T-cell (primary cell): ENCODE measurements around the gene PTPRM. TPM values are rescaled to one million over a fixed set of nuclear protein-coding genes. Genes with fewer than 3 reads are reported as not detected.

Experiments used
- ATAC-seq, 4 experiments: fragments of 200-7000 bp in 3 of 4; fragments of 150-1000 bp in 1 of 4; cut with Tn5 transposase; replicated peaks in 1 of 4; 1 replicate in 3 of 4; 2 replicates in 1 of 4; pipeline ENCODE4 v1.10.0; 2021; ENCODE audit warnings: moderate library complexity in 3 of 4, mild to moderate bottlenecking in 2 of 4, moderate number of reproducible peaks in 1 of 4
- CTCF ChIA-PET, 2 donors: fragments of 300-600 bp; sonication (Branson Sonifier 250); formaldehyde crosslinking; loops; one replicate each; lab custom pipeline; 2022; ENCODE audit warnings: antibody characterized with exemption in 2 of 2; lab: Charles Lee
- POLR2A ChIA-PET, 2 donors: fragments of 300-600 bp; sonication (Branson Sonifier 250); formaldehyde crosslinking; loops; one replicate each; lab custom pipeline; 2022; ENCODE audit warnings: antibody characterized with exemption in 2 of 2; lab: Charles Lee
- DNase-seq, 35 experiments: peaks; one replicate each; pipeline versions ENCODE4 v3.0.0 to v3.0.0-alpha.2; 2013 to 2023
- H3K27ac ChIP-seq: one replicate; pipeline ENCODE4 v1.5.1; 2013; ENCODE audit warnings: low read length
- H3K27me3 ChIP-seq, 2 experiments: replicated peaks in 1 of 2; 1 replicate in 1 of 2; 2 replicates in 1 of 2; pipeline versions ENCODE4 v1.6.1 to v1.7.0; 2013; ENCODE audit warnings: low read length in 1 of 2, mixed read lengths in 1 of 2; ENCODE audit not compliant: control insufficient read depth in 2 of 2, insufficient read depth in 2 of 2; ENCODE audit errors: extremely low read depth in 1 of 2
- H3K36me3 ChIP-seq, 2 donors: 1 replicate in 1 of 2; 2 replicates in 1 of 2; pipeline versions ENCODE4 v1.6.1 to v1.7.0; 2013; ENCODE audit warnings: low read length in 1 of 2; ENCODE audit not compliant: control insufficient read depth in 2 of 2, insufficient read depth in 1 of 2; ENCODE audit errors: extremely low read depth in 1 of 2
- H3K4me1 ChIP-seq, 2 experiments: 1 replicate in 1 of 2; 2 replicates in 1 of 2; pipeline versions ENCODE4 v1.6.1 to v1.7.0; 2013; ENCODE audit warnings: low read length in 2 of 2, mixed read lengths in 1 of 2; ENCODE audit not compliant: insufficient read depth in 2 of 2, control insufficient read depth in 1 of 2; ENCODE audit errors: extremely low read depth in 1 of 2
- H3K4me3 ChIP-seq, 2 donors: 1 replicate in 1 of 2; 2 replicates in 1 of 2; pipeline versions ENCODE4 v1.5.1 to v1.7.0; 2013; ENCODE audit warnings: mild to moderate bottlenecking in 2 of 2, low read length in 1 of 2, moderate library complexity in 1 of 2; ENCODE audit not compliant: control insufficient read depth in 1 of 2; ENCODE audit errors: extremely low read depth in 1 of 2
- H3K9me3 ChIP-seq: 2 replicates; pipeline ENCODE4 v1.7.0; 2013
- H3K27ac Mint-ChIP-seq, 2 donors: one replicate each; pipeline ENCODE4 v1.8.0; 2020 to 2021; ENCODE audit warnings: mild to moderate bottlenecking in 2 of 2, mixed read lengths in 2 of 2
- H3K27me3 Mint-ChIP-seq, 2 donors: one replicate each; pipeline ENCODE4 v1.8.0; 2021 to 2022; ENCODE audit warnings: mixed read lengths in 2 of 2
- H3K36me3 Mint-ChIP-seq: one replicate; pipeline ENCODE4 v1.8.0; 2021; ENCODE audit warnings: mixed read lengths
- H3K4me1 Mint-ChIP-seq, 3 donors: one replicate each; pipeline ENCODE4 v1.8.0; 2020 to 2022; ENCODE audit warnings: mixed read lengths in 3 of 3, mild to moderate bottlenecking in 1 of 3
- H3K4me3 Mint-ChIP-seq, 3 donors: one replicate each; pipeline ENCODE4 v1.8.0; 2020 to 2022; ENCODE audit warnings: mild to moderate bottlenecking in 3 of 3, mixed read lengths in 3 of 3, moderate library complexity in 3 of 3
- H3K9me3 Mint-ChIP-seq, 3 donors: one replicate each; pipeline ENCODE4 v1.8.0; 2020 to 2022; ENCODE audit warnings: mixed read lengths in 3 of 3
- WGBS: methylation state at CpG from one replicate; pipeline ENCODE4 v1.1.5; 2013; ENCODE audit warnings: missing lambda C conversion rate; ENCODE audit not compliant: insufficient coverage; 5-methylcytosine and 5-hydroxymethylcytosine counted together
- total RNA-seq, 35 experiments: library from RNA in 6 of 35; stranded (reverse) in 6 of 35; fragments of 120-200 nt in 1 of 35; gene quantifications; one replicate each; pipeline versions ENCODE4 v1.2.1 to v1.2.4 and lab custom pipeline; 2013 to 2026

The PTPRM gene
- total RNA-seq, 5 donors from 2014 or later (not counting 1 experiment from before 2014, with no cell fraction given) = 4.1 to 47.4 (median 7.1) TPM

GRCh38 chr18:7593218-7593819, 26.2 kb downstream of the PTPRM start:
- POLR2A ChIA-PET = interaction anchor here in 1 of 2 donors (0.6 kb wide), 1 partner anchor 9 kb away, joined by 6 read pairs; no protein-coding TSS in a partner anchor
- Histone ChIP-seq H3K4me1 (no peaks in the 10 kb centered on the region), H3K27ac (no peak overlapping the region), H3K4me3 (no peak overlapping the region), H3K36me3 (no peaks in the 10 kb centered on the region), H3K27me3 (no peaks in the 10 kb centered on the region), H3K9me3 (no peaks in the 10 kb centered on the region)
- H3K9me3 Mint-ChIP-seq = no peaks in the 10 kb centered on the region
- H3K36me3 Mint-ChIP-seq = no peaks in the 10 kb centered on the region
- no peak overlapping the region for H3K4me3 Mint-ChIP-seq
- WGBS = 93% methylated on average over 2 of the region's 5 CpGs
- peaks cover 0 to 3% of the 10 kb centered on the region in 2 donors for H3K27me3 Mint-ChIP-seq
- DNase-seq = no peak
- ATAC-seq = no peak
- no peak overlapping the region for H3K27ac Mint-ChIP-seq
- CTCF ChIA-PET = no interaction called here
- H3K4me1 Mint-ChIP-seq = no peaks in the 10 kb centered on the region

GRCh38 chr18:7596147-7596546, 29.0 kb downstream of the PTPRM start:
- H3K36me3 ChIP-seq = no peaks in the 10 kb centered on the region
- CTCF ChIA-PET = interaction anchor here in 1 of 2 donors (0.6 kb wide), 1 partner anchor 163 kb away, joined by 3 read pairs; no protein-coding TSS in a partner anchor
- Mint-ChIP-seq H3K4me3 (no peak overlapping the region), H3K9me3 (no peaks in the 10 kb centered on the region), H3K36me3 (no peaks in the 10 kb centered on the region), H3K27ac (no peak overlapping the region), H3K27me3 (no peaks in the 10 kb centered on the region), H3K4me1 (no peaks in the 10 kb centered on the region)
- 75% methylated on average over 2 of the region's 4 CpGs for WGBS
- peaks cover 0 to 3% of the 10 kb centered on the region in 2 experiments for H3K4me1 ChIP-seq
- no peaks in the 10 kb centered on the region for H3K27me3 ChIP-seq
- POLR2A ChIA-PET = no interaction called here
- H3K9me3 ChIP-seq = no peaks in the 10 kb centered on the region
- H3K27ac ChIP-seq = no peak overlapping the region
- no peak overlapping the region for H3K4me3 ChIP-seq
- no peak for ATAC-seq
- DNase-seq = no peak

- H3K36me3 Mint-ChIP-seq = no peaks in the 10 kb centered on the region
- H3K4me1 Mint-ChIP-seq = no peaks in the 10 kb centered on the region
- ChIA-PET POLR2A (no interaction called here), CTCF (interaction anchor here in 1 of 2 donors (0.8 kb wide), 1 partner anchor 62 kb away, joined by 3 read pairs; no protein-coding TSS in a partner anchor)
- H3K27ac Mint-ChIP-seq = no peak overlapping the region
- H3K4me3 Mint-ChIP-seq = no peak overlapping the region
- Histone ChIP-seq H3K4me1 (peaks cover 0 to 3% of the 10 kb centered on the region in 2 experiments), H3K4me3 (no peak overlapping the region), H3K27ac (no peak overlapping the region), H3K27me3 (no peaks in the 10 kb centered on the region), H3K36me3 (no peaks in the 10 kb centered on the region), H3K9me3 (no peaks in the 10 kb centered on the region)
- DNase-seq (no peak), ATAC-seq (no peak)
- no CpG with 5 or more reads among the region's 3 CpGs for WGBS
- H3K27me3 Mint-ChIP-seq = no peaks in the 10 kb centered on the region
- no peaks in the 10 kb centered on the region for H3K9me3 Mint-ChIP-seq
Measured at GRCh38 chr18:7597500-7597899, 30.4 kb downstream of the PTPRM start.

- H3K4me1 ChIP-seq = peaks cover 0 to 3% of the 10 kb centered on the region in 2 experiments
- no peak overlapping the region for H3K27ac ChIP-seq
- Mint-ChIP-seq H3K4me1 (no peaks in the 10 kb centered on the region), H3K27me3 (no peaks in the 10 kb centered on the region), H3K27ac (no peak overlapping the region), H3K36me3 (no peaks in the 10 kb centered on the region), H3K4me3 (no peak overlapping the region), H3K9me3 (no peaks in the 10 kb centered on the region)
- CTCF ChIA-PET = interaction anchor here in 1 of 2 donors (0.6 to 0.8 kb wide), 2 partner anchors 23 to 63 kb away, joined by 3 read pairs; no protein-coding TSS in a partner anchor
- H3K4me3 ChIP-seq = no peak overlapping the region
- WGBS = no CpG with 5 or more reads among the region's 7 CpGs
- H3K9me3 ChIP-seq = no peaks in the 10 kb centered on the region
- no peaks in the 10 kb centered on the region for H3K36me3 ChIP-seq
- POLR2A ChIA-PET = no interaction called here
- DNase-seq = no peak
- no peak for ATAC-seq
- H3K27me3 ChIP-seq = no peaks in the 10 kb centered on the region
Measured at GRCh38 chr18:7598167-7599047, 31.3 kb downstream of the PTPRM start.

- peaks cover 0 to 3% of the 10 kb centered on the region in 2 experiments for H3K4me1 ChIP-seq
- H3K36me3 ChIP-seq = no peaks in the 10 kb centered on the region
- Mint-ChIP-seq H3K4me1 (no peaks in the 10 kb centered on the region), H3K27ac (no peak overlapping the region), H3K36me3 (no peaks in the 10 kb centered on the region), H3K4me3 (no peak overlapping the region), H3K9me3 (no peaks in the 10 kb centered on the region), H3K27me3 (no peaks in the 10 kb centered on the region)
- ChIA-PET CTCF (no interaction called here), POLR2A (no interaction called here)
- 87% methylated on average over 6 of the region's 6 CpGs for WGBS
- DNase-seq (no peak), ATAC-seq (no peak)
- H3K27ac ChIP-seq = no peak overlapping the region
- H3K9me3 ChIP-seq = no peaks in the 10 kb centered on the region
- no peaks in the 10 kb centered on the region for H3K27me3 ChIP-seq
- no peak overlapping the region for H3K4me3 ChIP-seq
Measured at GRCh38 chr18:7600036-7600435, 32.9 kb downstream of the PTPRM start.

- Histone ChIP-seq H3K36me3 (no peaks in the 10 kb centered on the region), H3K27me3 (no peaks in the 10 kb centered on the region), H3K27ac (no peak overlapping the region), H3K4me1 (peaks cover 0 to 3% of the 10 kb centered on the region in 2 experiments), H3K9me3 (no peaks in the 10 kb centered on the region), H3K4me3 (no peak overlapping the region)
- no peaks in the 10 kb centered on the region for H3K36me3 Mint-ChIP-seq
- POLR2A ChIA-PET = no interaction called here
- no peaks in the 10 kb centered on the region for H3K9me3 Mint-ChIP-seq
- H3K27ac Mint-ChIP-seq = no peak overlapping the region
- H3K4me3 Mint-ChIP-seq = no peak overlapping the region
- H3K4me1 Mint-ChIP-seq = no peaks in the 10 kb centered on the region
- no peak for DNase-seq
- 81% methylated on average over 13 of the region's 13 CpGs for WGBS
- no peaks in the 10 kb centered on the region for H3K27me3 Mint-ChIP-seq
- ATAC-seq = no peak
- CTCF ChIA-PET = no interaction called here
Measured at GRCh38 chr18:7600528-7601245, 33.6 kb downstream of the PTPRM start.
